Activated naive CD4-positive, alpha-beta T cell treated with anti-CD3 and anti-CD28 coated beads, Interleukin-2, amount 10 ng/mL, durations not matched to agents 5 hours and 36 hours (primary cell): ENCODE measurements around the gene OR4A5. TPM values are rescaled to one million over a fixed set of nuclear protein-coding genes. Genes with fewer than 3 reads are reported as not detected.

Source experiments
- total RNA-seq, 2 experiments: library from RNA; stranded (reverse); gene quantifications; one replicate each; pipeline ENCODE4 v1.2.3, GENCODE V29; 2021

OR4A5 gene, protein sequence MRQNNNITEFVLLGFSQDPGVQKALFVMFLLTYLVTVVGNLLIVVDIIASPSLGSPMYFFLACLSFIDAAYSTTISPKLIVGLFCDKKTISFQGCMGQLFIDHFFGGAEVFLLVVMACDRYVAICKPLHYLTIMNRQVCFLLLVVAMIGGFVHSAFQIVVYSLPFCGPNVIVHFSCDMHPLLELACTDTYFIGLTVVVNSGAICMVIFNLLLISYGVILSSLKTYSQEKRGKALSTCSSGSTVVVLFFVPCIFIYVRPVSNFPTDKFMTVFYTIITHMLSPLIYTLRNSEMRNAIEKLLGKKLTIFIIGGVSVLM
- not detected for total RNA-seq

GRCh38 chr11:54706532-54706931 lies at the start of gene OR4A5:
TSS of gene OR4A5 (plus strand) at chr11:54706832. CDS start at chr11:54706885, 53 bp downstream.

Other genes with a start within 250 kb of the OR4A5 start
- gene OR4C46, start 102.8 kb upstream of the OR4A5 start, total RNA-seq, result not detected